WTC11 (cell line): Measurements from ENCODE around the gene CENPF.
"Not testable (repeated sequence)": the region's sequence is repeated elsewhere in the genome, so short reads cannot be mapped to it uniquely, and the experiment has no call there.

Experiments
- FOXJ3 ChIP-seq: sonication (generic); formaldehyde crosslinking; IDR thresholded peaks from 2 replicates; pipeline ENCODE4 v1.9.0; 2021; ENCODE audit warnings: missing genetic modification reagents, mild to moderate bottlenecking, borderline replicate concordance
- FOXP1 ChIP-seq: sonication (generic); formaldehyde crosslinking; IDR thresholded peaks from 2 replicates; pipeline ENCODE4 v1.8.0; 2022; ENCODE audit warnings: missing genetic modification reagents, mild to moderate bottlenecking, moderate library complexity, borderline replicate concordance
- JUN ChIP-seq: sonication (generic); formaldehyde crosslinking; IDR thresholded peaks from 2 replicates; pipeline ENCODE4 v1.8.0; 2023; ENCODE audit warnings: mild to moderate bottlenecking, missing genetic modification reagents
- KAT7 ChIP-seq: sonication (generic); formaldehyde crosslinking; IDR thresholded peaks from 2 replicates; pipeline ENCODE4 v1.8.1; 2023; ENCODE audit warnings: missing genetic modification reagents, mild to moderate bottlenecking, borderline replicate concordance
- TF ChIP-seq, protein P1 (sequence below): sonication (generic); formaldehyde crosslinking; IDR thresholded peaks from 2 replicates; pipeline ENCODE4 v1.8.0; 2023; ENCODE audit warnings: mild to moderate bottlenecking, missing genetic modification reagents
- TF ChIP-seq, protein P2 (sequence below): fragments of 200-600 bp; IDR thresholded peaks from 2 replicates; pipeline ENCODE4 v1.8.0; 2022; ENCODE audit warnings: antibody characterized with exemption
- TF ChIP-seq, protein P3 (sequence below): sonication (generic); formaldehyde crosslinking; IDR thresholded peaks from 2 replicates; pipeline ENCODE4 v1.8.0; 2022; ENCODE audit warnings: missing genetic modification reagents

DNA sequence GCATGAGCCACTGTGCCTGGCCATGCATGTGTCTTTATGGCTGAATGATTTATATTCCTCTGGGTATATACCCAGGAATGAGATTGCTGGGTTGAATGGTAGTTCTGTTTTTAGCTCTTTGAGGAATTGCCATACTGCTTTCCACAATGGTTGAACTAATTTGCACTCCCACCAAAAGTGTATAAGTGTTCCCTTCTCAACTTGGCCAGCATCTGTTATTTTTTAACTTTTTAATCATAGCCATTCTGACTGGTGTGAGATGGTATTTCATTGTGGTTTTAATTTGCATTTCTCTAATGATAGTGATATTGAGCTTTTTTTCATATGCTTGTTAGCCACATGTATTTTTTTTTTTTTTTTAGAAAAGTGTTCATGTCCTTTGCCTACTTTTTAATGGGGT is 7.1 kb downstream of the CENPF start:
- TF ChIP-seq, protein P1, sequence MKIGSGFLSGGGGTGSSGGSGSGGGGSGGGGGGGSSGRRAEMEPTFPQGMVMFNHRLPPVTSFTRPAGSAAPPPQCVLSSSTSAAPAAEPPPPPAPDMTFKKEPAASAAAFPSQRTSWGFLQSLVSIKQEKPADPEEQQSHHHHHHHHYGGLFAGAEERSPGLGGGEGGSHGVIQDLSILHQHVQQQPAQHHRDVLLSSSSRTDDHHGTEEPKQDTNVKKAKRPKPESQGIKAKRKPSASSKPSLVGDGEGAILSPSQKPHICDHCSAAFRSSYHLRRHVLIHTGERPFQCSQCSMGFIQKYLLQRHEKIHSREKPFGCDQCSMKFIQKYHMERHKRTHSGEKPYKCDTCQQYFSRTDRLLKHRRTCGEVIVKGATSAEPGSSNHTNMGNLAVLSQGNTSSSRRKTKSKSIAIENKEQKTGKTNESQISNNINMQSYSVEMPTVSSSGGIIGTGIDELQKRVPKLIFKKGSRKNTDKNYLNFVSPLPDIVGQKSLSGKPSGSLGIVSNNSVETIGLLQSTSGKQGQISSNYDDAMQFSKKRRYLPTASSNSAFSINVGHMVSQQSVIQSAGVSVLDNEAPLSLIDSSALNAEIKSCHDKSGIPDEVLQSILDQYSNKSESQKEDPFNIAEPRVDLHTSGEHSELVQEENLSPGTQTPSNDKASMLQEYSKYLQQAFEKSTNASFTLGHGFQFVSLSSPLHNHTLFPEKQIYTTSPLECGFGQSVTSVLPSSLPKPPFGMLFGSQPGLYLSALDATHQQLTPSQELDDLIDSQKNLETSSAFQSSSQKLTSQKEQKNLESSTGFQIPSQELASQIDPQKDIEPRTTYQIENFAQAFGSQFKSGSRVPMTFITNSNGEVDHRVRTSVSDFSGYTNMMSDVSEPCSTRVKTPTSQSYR (CRISPR knock-in tag), result not testable (repeated sequence)
- TF ChIP-seq, protein P2, sequence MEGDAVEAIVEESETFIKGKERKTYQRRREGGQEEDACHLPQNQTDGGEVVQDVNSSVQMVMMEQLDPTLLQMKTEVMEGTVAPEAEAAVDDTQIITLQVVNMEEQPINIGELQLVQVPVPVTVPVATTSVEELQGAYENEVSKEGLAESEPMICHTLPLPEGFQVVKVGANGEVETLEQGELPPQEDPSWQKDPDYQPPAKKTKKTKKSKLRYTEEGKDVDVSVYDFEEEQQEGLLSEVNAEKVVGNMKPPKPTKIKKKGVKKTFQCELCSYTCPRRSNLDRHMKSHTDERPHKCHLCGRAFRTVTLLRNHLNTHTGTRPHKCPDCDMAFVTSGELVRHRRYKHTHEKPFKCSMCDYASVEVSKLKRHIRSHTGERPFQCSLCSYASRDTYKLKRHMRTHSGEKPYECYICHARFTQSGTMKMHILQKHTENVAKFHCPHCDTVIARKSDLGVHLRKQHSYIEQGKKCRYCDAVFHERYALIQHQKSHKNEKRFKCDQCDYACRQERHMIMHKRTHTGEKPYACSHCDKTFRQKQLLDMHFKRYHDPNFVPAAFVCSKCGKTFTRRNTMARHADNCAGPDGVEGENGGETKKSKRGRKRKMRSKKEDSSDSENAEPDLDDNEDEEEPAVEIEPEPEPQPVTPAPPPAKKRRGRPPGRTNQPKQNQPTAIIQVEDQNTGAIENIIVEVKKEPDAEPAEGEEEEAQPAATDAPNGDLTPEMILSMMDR, result not testable (repeated sequence)
- TF ChIP-seq FOXP1, KAT7, JUN, FOXJ3 (CRISPR knock-in tag): not testable (repeated sequence)
- TF ChIP-seq, protein P3, sequence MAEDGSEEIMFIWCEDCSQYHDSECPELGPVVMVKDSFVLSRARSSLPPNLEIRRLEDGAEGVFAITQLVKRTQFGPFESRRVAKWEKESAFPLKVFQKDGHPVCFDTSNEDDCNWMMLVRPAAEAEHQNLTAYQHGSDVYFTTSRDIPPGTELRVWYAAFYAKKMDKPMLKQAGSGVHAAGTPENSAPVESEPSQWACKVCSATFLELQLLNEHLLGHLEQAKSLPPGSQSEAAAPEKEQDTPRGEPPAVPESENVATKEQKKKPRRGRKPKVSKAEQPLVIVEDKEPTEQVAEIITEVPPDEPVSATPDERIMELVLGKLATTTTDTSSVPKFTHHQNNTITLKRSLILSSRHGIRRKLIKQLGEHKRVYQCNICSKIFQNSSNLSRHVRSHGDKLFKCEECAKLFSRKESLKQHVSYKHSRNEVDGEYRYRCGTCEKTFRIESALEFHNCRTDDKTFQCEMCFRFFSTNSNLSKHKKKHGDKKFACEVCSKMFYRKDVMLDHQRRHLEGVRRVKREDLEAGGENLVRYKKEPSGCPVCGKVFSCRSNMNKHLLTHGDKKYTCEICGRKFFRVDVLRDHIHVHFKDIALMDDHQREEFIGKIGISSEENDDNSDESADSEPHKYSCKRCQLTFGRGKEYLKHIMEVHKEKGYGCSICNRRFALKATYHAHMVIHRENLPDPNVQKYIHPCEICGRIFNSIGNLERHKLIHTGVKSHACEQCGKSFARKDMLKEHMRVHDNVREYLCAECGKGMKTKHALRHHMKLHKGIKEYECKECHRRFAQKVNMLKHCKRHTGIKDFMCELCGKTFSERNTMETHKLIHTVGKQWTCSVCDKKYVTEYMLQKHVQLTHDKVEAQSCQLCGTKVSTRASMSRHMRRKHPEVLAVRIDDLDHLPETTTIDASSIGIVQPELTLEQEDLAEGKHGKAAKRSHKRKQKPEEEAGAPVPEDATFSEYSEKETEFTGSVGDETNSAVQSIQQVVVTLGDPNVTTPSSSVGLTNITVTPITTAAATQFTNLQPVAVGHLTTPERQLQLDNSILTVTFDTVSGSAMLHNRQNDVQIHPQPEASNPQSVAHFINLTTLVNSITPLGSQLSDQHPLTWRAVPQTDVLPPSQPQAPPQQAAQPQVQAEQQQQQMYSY (CRISPR knock-in tag), result not testable (repeated sequence)
